Small intestine (tissue), 7 donors: Measurements from ENCODE around the gene TRAF1. TPM values are rescaled to one million over a fixed set of nuclear protein-coding genes. Genes with fewer than 3 reads are reported as not detected.

ENCODE experiments used
- DNase-seq, 2 donors: peaks; one replicate each; pipeline versions ENCODE4 v3.0.0 to v3.0.0-alpha.2; 2013
- FAIRE-seq: peaks from 2 replicates; lab custom pipeline; 2012; peaks lifted over from hg19 to GRCh38; lab: Jason Lieb, UNC
- H3K27ac ChIP-seq, 3 donors: one replicate each; pipeline ENCODE4 v1.5.1; 2013; ENCODE audit warnings: low read length in 2 of 3, mild to moderate bottlenecking in 2 of 3, control low read depth in 1 of 3, inconsistent platforms in 1 of 3, low read depth in 1 of 3, moderate library complexity in 1 of 3
- H3K27me3 ChIP-seq, 3 donors: one replicate each; pipeline ENCODE4 v1.6.1; 2013; ENCODE audit warnings: low read length in 3 of 3, inconsistent platforms in 1 of 3; ENCODE audit not compliant: control insufficient read depth in 3 of 3, insufficient read depth in 3 of 3
- H3K36me3 ChIP-seq, 3 donors: one replicate each; pipeline ENCODE4 v1.6.1; 2013; ENCODE audit warnings: low read length in 3 of 3, inconsistent platforms in 1 of 3, low read depth in 1 of 3, mild to moderate bottlenecking in 1 of 3, moderate library complexity in 1 of 3; ENCODE audit not compliant: control insufficient read depth in 3 of 3, insufficient read depth in 2 of 3
- H3K4me1 ChIP-seq, 3 donors: one replicate each; pipeline ENCODE4 v1.6.1; 2013; ENCODE audit warnings: low read length in 2 of 3, inconsistent platforms in 1 of 3, low read depth in 1 of 3, mild to moderate bottlenecking in 1 of 3, moderate library complexity in 1 of 3; ENCODE audit not compliant: control insufficient read depth in 3 of 3, insufficient read depth in 2 of 3
- H3K4me3 ChIP-seq, 3 donors: one replicate each; pipeline ENCODE4 v1.5.1; 2013; ENCODE audit warnings: low read length in 3 of 3, control low read depth in 1 of 3, inconsistent platforms in 1 of 3, low read depth in 1 of 3, mild to moderate bottlenecking in 1 of 3, moderate library complexity in 1 of 3
- H3K9me3 ChIP-seq, 2 donors: one replicate each; pipeline ENCODE4 v1.6.1; 2013; ENCODE audit warnings: low read depth in 1 of 2, low read length in 1 of 2; ENCODE audit not compliant: control insufficient read depth in 2 of 2, insufficient read depth in 1 of 2
- WGBS, 3 donors: extraction: QIAGEN DNeasy Blood & Tissue Kit; methylation state at CpG; one replicate each; pipeline ENCODE4 v1.1.7; 2013; 5-methylcytosine and 5-hydroxymethylcytosine counted together
- polyA plus RNA-seq, 4 donors: library from polyadenylated mRNA; stranded (reverse) in 3 of 4; unstranded in 1 of 4; fragments of 200-250 nt in 3 of 4; fragments of 120-200 nt in 1 of 4; gene quantifications; one replicate each; pipeline versions ENCODE4 v1.2.1 to v1.2.3, GENCODE V29; 2013
- donor health status: healthy with polysubstance abuse.
- donor health status: control.
- donor health status: control.
- donor health status: Bipolar disorder and iron deficiency.
- donor health status: healthy.

Gene TRAF1
- polyA plus RNA-seq, 4 donors = 1.1 to 5.6 (median 1.9) TPM

GRCh38 chr9:120918931-120919842 is 7.4 kb downstream of the TRAF1 start:
- H3K4me1 ChIP-seq = peaks cover 0 to 4% (median 0%) of the 10 kb centered on the region in 3 donors
- H3K27me3 ChIP-seq = no peaks in the 10 kb centered on the region
- H3K4me3 ChIP-seq = no peak overlapping the region
- H3K9me3 ChIP-seq = peaks cover 0 to 3% of the 10 kb centered on the region in 2 donors
- peak overlapping the region in 2 of 3 donors; percentile 38 to 64 for H3K27ac ChIP-seq
- DNase-seq (no peak), FAIRE-seq (no peak)
- peaks cover 0 to 12% (median 0%) of the 10 kb centered on the region in 3 donors for H3K36me3 ChIP-seq
- WGBS, 3 donors = 75 to 82% (median 80%) methylated on average over 20 of the region's 20 CpGs

GRCh38 chr9:120917929-120918762 is 8.4 kb downstream of the TRAF1 start:
- no peak overlapping the region for H3K4me3 ChIP-seq
- H3K9me3 ChIP-seq = peaks cover 0 to 3% of the 10 kb centered on the region in 2 donors
- WGBS, 3 donors = 92 to 96% (median 93%) methylated on average over 4 of the region's 4 CpGs
- no peaks in the 10 kb centered on the region for H3K27me3 ChIP-seq
- peaks cover 0 to 17% (median 0%) of the 10 kb centered on the region in 3 donors for H3K36me3 ChIP-seq
- peak overlapping the region in 1 of 3 donors; percentile 50 for H3K27ac ChIP-seq
- FAIRE-seq = no peak
- no peak for DNase-seq
- H3K4me1 ChIP-seq = peaks cover 0 to 4% (median 3%) of the 10 kb centered on the region in 3 donors

- H3K27ac ChIP-seq = peak overlapping the region in 1 of 3 donors; percentile 30
- DNase-seq (no peak), FAIRE-seq (no peak)
- H3K4me1 ChIP-seq = peaks cover 0 to 4% (median 3%) of the 10 kb centered on the region in 3 donors
- peaks cover 0 to 17% (median 0%) of the 10 kb centered on the region in 3 donors for H3K36me3 ChIP-seq
- 84 to 87% (median 86%) methylated on average over 8 of the region's 8 CpGs for WGBS, 3 donors
- H3K4me3 ChIP-seq = no peak overlapping the region
- H3K9me3 ChIP-seq = peaks cover 0 to 3% of the 10 kb centered on the region in 2 donors
- no peaks in the 10 kb centered on the region for H3K27me3 ChIP-seq
Observed at GRCh38 chr9:120916991-120917880, 9.4 kb downstream of the TRAF1 start.

- Histone ChIP-seq H3K36me3 (peaks cover 0 to 13% (median 0%) of the 10 kb centered on the region in 3 donors), H3K4me1 (peaks cover 0 to 4% (median 3%) of the 10 kb centered on the region in 3 donors), H3K27ac (no peak overlapping the region), H3K9me3 (peaks cover 0 to 3% of the 10 kb centered on the region in 2 donors), H3K4me3 (no peak overlapping the region), H3K27me3 (no peaks in the 10 kb centered on the region)
- FAIRE-seq = no peak
- WGBS, 3 donors = 37 to 67% (median 47%) methylated on average over 3 of the region's 3 CpGs
- no peak for DNase-seq
Observed at GRCh38 chr9:120916588-120916987, 10.0 kb downstream of the TRAF1 start.

- H3K27me3 ChIP-seq = no peaks in the 10 kb centered on the region
- 69 to 87% (median 76%) methylated on average over 5 of the region's 5 CpGs for WGBS, 3 donors
- peaks cover 0 to 17% (median 0%) of the 10 kb centered on the region in 3 donors for H3K36me3 ChIP-seq
- no peak for FAIRE-seq
- peaks cover 0 to 3% of the 10 kb centered on the region in 2 donors for H3K9me3 ChIP-seq
- no peak overlapping the region for H3K4me3 ChIP-seq
- peaks cover 0 to 4% (median 3%) of the 10 kb centered on the region in 3 donors for H3K4me1 ChIP-seq
- H3K27ac ChIP-seq = no peak overlapping the region
- DNase-seq = no peak
Observed at GRCh38 chr9:120915854-120916470, 10.6 kb downstream of the TRAF1 start.

GRCh38 chr9:120914953-120915352 is 11.6 kb downstream of the TRAF1 start:
- Histone ChIP-seq H3K4me1 (peaks cover 0 to 3% (median 2%) of the 10 kb centered on the region in 3 donors), H3K27ac (no peak overlapping the region), H3K27me3 (no peaks in the 10 kb centered on the region), H3K36me3 (peaks cover 0 to 19% (median 0%) of the 10 kb centered on the region in 3 donors), H3K4me3 (no peak overlapping the region), H3K9me3 (peaks cover 0 to 3% of the 10 kb centered on the region in 2 donors)
- FAIRE-seq (no peak), DNase-seq (no peak)
- 94% methylated on average over 6 of the region's 6 CpGs for WGBS, 3 donors

GRCh38 chr9:120914396-120914795 is 12.2 kb downstream of the TRAF1 start:
- Histone ChIP-seq H3K36me3 (peaks cover 0 to 24% (median 0%) of the 10 kb centered on the region in 3 donors), H3K27ac (no peak overlapping the region), H3K4me1 (peaks cover 0 to 3% (median 2%) of the 10 kb centered on the region in 3 donors), H3K4me3 (no peak overlapping the region), H3K9me3 (peaks cover 0 to 3% of the 10 kb centered on the region in 2 donors), H3K27me3 (no peaks in the 10 kb centered on the region)
- FAIRE-seq (no peak), DNase-seq (no peak)
- 45 to 74% (median 69%) methylated on average over 3 of the region's 3 CpGs for WGBS, 3 donors
